H9 (cell line): ENCODE measurements around the gene RPL37A. TPM values are rescaled to one million over a fixed set of nuclear protein-coding genes. Genes with fewer than 3 reads are reported as not detected.

Source experiments
- DNase-seq: peaks from one replicate; pipeline ENCODE4 v3.0.0-alpha.2; 2017
- H2AFZ ChIP-seq: one replicate; pipeline ENCODE4 v1.6.1; 2013; ENCODE audit warnings: mild to moderate bottlenecking, low read length, control low read depth, moderate library complexity
- H2AK5ac ChIP-seq: 2 replicates; pipeline ENCODE4 v1.6.1; 2013; ENCODE audit warnings: low read length, control low read depth, mixed read lengths; ENCODE audit not compliant: insufficient read length
- H2BK120ac ChIP-seq: one replicate; pipeline ENCODE4 v1.6.1; 2013; ENCODE audit warnings: low read depth, mild to moderate bottlenecking, low read length, control low read depth, inconsistent platforms; ENCODE audit not compliant: poor library complexity, severe bottlenecking
- H2BK12ac ChIP-seq: 2 replicates; pipeline ENCODE4 v1.6.1; 2013; ENCODE audit warnings: low read length, control low read depth, mixed read lengths, low read depth; ENCODE audit not compliant: insufficient read length
- H2BK15ac ChIP-seq: 2 replicates; pipeline ENCODE4 v1.6.1; 2013; ENCODE audit warnings: low read depth, low read length, control low read depth
- H2BK20ac ChIP-seq: one replicate; pipeline ENCODE4 v1.6.1; 2013; ENCODE audit warnings: low read depth, mild to moderate bottlenecking, low read length, control low read depth, inconsistent platforms; ENCODE audit not compliant: poor library complexity, severe bottlenecking
- H2BK5ac ChIP-seq: 2 replicates; pipeline ENCODE4 v1.6.1; 2013; ENCODE audit warnings: low read length, control low read depth, mixed read lengths; ENCODE audit not compliant: insufficient read length
- H3K14ac ChIP-seq: 2 replicates; pipeline ENCODE4 v1.6.1; 2013; ENCODE audit warnings: low read length, control low read depth; ENCODE audit not compliant: insufficient read depth
- H3K18ac ChIP-seq: 2 replicates; pipeline ENCODE4 v1.6.1; 2013; ENCODE audit warnings: low read depth, mild to moderate bottlenecking, mixed read lengths, low read length, control low read depth; ENCODE audit not compliant: insufficient read length
- H3K23ac ChIP-seq: 2 replicates; pipeline ENCODE4 v1.6.1; 2013; ENCODE audit warnings: low read length, control low read depth, mixed read lengths, low read depth; ENCODE audit not compliant: insufficient read length
- H3K23me2 ChIP-seq: 2 replicates; pipeline ENCODE4 v1.6.1; 2013; ENCODE audit warnings: low read depth, mild to moderate bottlenecking, mixed read lengths, low read length, control low read depth; ENCODE audit not compliant: insufficient read length, poor library complexity, severe bottlenecking
- H3K27ac ChIP-seq: 2 replicates; pipeline ENCODE4 v1.5.1; 2013; ENCODE audit warnings: low read length, control low read depth, mixed read lengths, low read depth; ENCODE audit not compliant: insufficient read length
- H3K27me3 ChIP-seq: 2 replicates; pipeline ENCODE4 v1.6.1; 2013; ENCODE audit warnings: low read length, control low read depth, inconsistent platforms; ENCODE audit not compliant: insufficient read depth
- H3K4ac ChIP-seq: 2 replicates; pipeline ENCODE4 v1.6.1; 2013; ENCODE audit warnings: low read depth, mild to moderate bottlenecking, control low read depth, inconsistent platforms, low read length, moderate library complexity
- H3K4me1 ChIP-seq: 2 replicates; pipeline ENCODE4 v1.6.1; 2013; ENCODE audit warnings: low read length, control low read depth, inconsistent platforms; ENCODE audit not compliant: insufficient read depth
- H3K4me2 ChIP-seq: 2 replicates; pipeline ENCODE4 v1.6.1; 2013; ENCODE audit warnings: low read length, control low read depth, mixed read lengths; ENCODE audit not compliant: insufficient read length, insufficient read depth
- H3K56ac ChIP-seq: 2 replicates; pipeline ENCODE4 v1.6.1; 2013; ENCODE audit warnings: low read depth, mild to moderate bottlenecking, mixed read lengths, low read length, control low read depth; ENCODE audit not compliant: insufficient read length
- H3K79me1 ChIP-seq: 2 replicates; pipeline ENCODE4 v1.6.1; 2013; ENCODE audit warnings: low read depth, mild to moderate bottlenecking, moderate library complexity, low read length, control low read depth, inconsistent platforms; ENCODE audit not compliant: insufficient read depth, poor library complexity, severe bottlenecking
- H3K79me2 ChIP-seq: 2 replicates; pipeline ENCODE4 v1.6.1; 2013; ENCODE audit warnings: low read length, control low read depth, inconsistent platforms; ENCODE audit not compliant: insufficient read depth
- H3K9ac ChIP-seq: 2 replicates; pipeline ENCODE4 v1.6.1; 2013; ENCODE audit warnings: low read length, control low read depth, mixed read lengths; ENCODE audit not compliant: insufficient read length; ENCODE audit errors: extremely low read depth
- H3K9me3 ChIP-seq: one replicate; pipeline ENCODE4 v1.6.1; 2013; ENCODE audit warnings: low read depth, low read length, inconsistent platforms; ENCODE audit not compliant: control insufficient read depth
- H3T11ph ChIP-seq: one replicate; pipeline ENCODE4 v1.6.1; 2013; ENCODE audit warnings: mild to moderate bottlenecking, low read length, control low read depth, inconsistent platforms
- H4K20me1 ChIP-seq: one replicate; pipeline ENCODE4 v1.6.1; 2013; ENCODE audit not compliant: control insufficient read depth, insufficient read length, insufficient read depth
- H4K5ac ChIP-seq: 2 replicates; pipeline ENCODE4 v1.6.1; 2013; ENCODE audit warnings: low read depth, mild to moderate bottlenecking, mixed read lengths, low read length, control low read depth; ENCODE audit not compliant: insufficient read length
- H4K8ac ChIP-seq: replicated peaks from 2 replicates; pipeline ENCODE4 v1.6.1; 2013; ENCODE audit warnings: low read length, control low read depth, mixed read lengths, low read depth; ENCODE audit not compliant: insufficient read length
- H4K91ac ChIP-seq: 2 replicates; pipeline ENCODE4 v1.6.1; 2013; ENCODE audit warnings: low read depth, mild to moderate bottlenecking, moderate library complexity, mixed read lengths, low read length, control low read depth; ENCODE audit not compliant: insufficient read length
- H3K27ac Mint-ChIP-seq, 3 experiments: 2 replicates in 2 of 3; 3 replicates in 1 of 3; pipeline ENCODE4 v1.8.0; 2020 to 2021; ENCODE audit warnings: mixed read lengths in 3 of 3, mild to moderate bottlenecking in 1 of 3, moderate library complexity in 1 of 3
- H3K27me3 Mint-ChIP-seq: 2 replicates; pipeline ENCODE4 v1.8.0; 2021; ENCODE audit warnings: low read depth, mild to moderate bottlenecking, moderate library complexity, mixed read lengths
- H3K36me3 Mint-ChIP-seq, 3 experiments: 2 replicates in 2 of 3; 3 replicates in 1 of 3; pipeline ENCODE4 v1.8.0; 2020 to 2021; ENCODE audit warnings: low read depth in 3 of 3, mixed read lengths in 3 of 3; ENCODE audit not compliant: insufficient read depth in 1 of 3
- H3K4me1 Mint-ChIP-seq, 2 experiments: 2 replicates each; pipeline ENCODE4 v1.8.0; 2020; ENCODE audit warnings: mixed read lengths in 2 of 2
- H3K4me3 Mint-ChIP-seq, 2 experiments: 2 replicates in 1 of 2; 3 replicates in 1 of 2; pipeline ENCODE4 v1.8.0; 2020 to 2021; ENCODE audit warnings: mild to moderate bottlenecking in 2 of 2, mixed read lengths in 2 of 2, moderate library complexity in 1 of 2
- H3K9me3 Mint-ChIP-seq, 2 experiments: 2 replicates in 1 of 2; 3 replicates in 1 of 2; pipeline ENCODE4 v1.8.0; 2020; ENCODE audit warnings: mild to moderate bottlenecking in 2 of 2, mixed read lengths in 2 of 2, moderate library complexity in 1 of 2
- WGBS: extraction: QIAGEN DNeasy Blood & Tissue Kit; methylation state at CpG from one replicate; pipeline ENCODE4 v1.1.7; 2013; ENCODE audit warnings: missing lambda C conversion rate, low lambda C conversion rate, mixed read lengths; ENCODE audit not compliant: insufficient read length; ENCODE audit errors: extremely low coverage; 5-methylcytosine and 5-hydroxymethylcytosine counted together
- total RNA-seq: library from RNA; stranded (reverse); gene quantifications from 2 replicates; pipeline ENCODE4 v1.2.1, GENCODE V29; 2021
- TF ChIP-seq, protein P1 (sequence below): fragments of 200-600 bp; sonication (generic); conservative IDR thresholded peaks from 3 replicates; pipeline ENCODE4 v1.8.0; 2021; ENCODE audit warnings: antibody characterized with exemption, mild to moderate bottlenecking

RPL37A gene
- total RNA-seq, 1 experiment from 2014 or later: 3,769 TPM

DNA sequence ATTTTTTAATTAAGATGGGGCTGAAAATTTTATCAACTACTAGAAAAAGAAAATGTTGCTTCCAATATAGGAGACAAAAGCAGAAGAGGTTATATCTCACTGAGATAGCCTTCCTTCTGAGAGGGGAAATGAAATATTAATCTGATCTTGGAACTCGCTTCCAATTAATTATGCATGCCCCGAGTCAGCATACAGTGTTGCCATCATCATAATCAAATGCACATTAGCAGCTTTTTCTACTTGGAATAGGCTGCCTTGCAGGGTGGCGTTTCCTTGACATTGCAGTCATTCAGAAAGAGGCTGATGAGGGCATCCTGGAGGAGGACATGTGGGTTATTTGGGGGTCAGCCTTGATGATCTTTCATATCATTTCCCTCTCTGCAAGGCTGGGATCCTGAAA, 18.4 kb upstream of the RPL37A start:
- no peak overlapping the region for H3K27ac ChIP-seq
- H2BK15ac ChIP-seq: no peak overlapping the region
- no peaks in the 10 kb centered on the region for H3K27me3 Mint-ChIP-seq
- H4K91ac ChIP-seq: no peak overlapping the region
- H4K5ac ChIP-seq: no peak overlapping the region
- no peaks in the 10 kb centered on the region for H3K79me1 ChIP-seq
- H3K4ac ChIP-seq: no peak overlapping the region
- H3K4me2 ChIP-seq: no peak overlapping the region
- no peak overlapping the region for H2BK12ac ChIP-seq
- H4K8ac ChIP-seq: no peak overlapping the region
- H2AK5ac ChIP-seq: no peak overlapping the region
- TF ChIP-seq, protein P1, sequence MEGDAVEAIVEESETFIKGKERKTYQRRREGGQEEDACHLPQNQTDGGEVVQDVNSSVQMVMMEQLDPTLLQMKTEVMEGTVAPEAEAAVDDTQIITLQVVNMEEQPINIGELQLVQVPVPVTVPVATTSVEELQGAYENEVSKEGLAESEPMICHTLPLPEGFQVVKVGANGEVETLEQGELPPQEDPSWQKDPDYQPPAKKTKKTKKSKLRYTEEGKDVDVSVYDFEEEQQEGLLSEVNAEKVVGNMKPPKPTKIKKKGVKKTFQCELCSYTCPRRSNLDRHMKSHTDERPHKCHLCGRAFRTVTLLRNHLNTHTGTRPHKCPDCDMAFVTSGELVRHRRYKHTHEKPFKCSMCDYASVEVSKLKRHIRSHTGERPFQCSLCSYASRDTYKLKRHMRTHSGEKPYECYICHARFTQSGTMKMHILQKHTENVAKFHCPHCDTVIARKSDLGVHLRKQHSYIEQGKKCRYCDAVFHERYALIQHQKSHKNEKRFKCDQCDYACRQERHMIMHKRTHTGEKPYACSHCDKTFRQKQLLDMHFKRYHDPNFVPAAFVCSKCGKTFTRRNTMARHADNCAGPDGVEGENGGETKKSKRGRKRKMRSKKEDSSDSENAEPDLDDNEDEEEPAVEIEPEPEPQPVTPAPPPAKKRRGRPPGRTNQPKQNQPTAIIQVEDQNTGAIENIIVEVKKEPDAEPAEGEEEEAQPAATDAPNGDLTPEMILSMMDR: no peak
- no peaks in the 10 kb centered on the region for H3K23me2 ChIP-seq
- no peak overlapping the region for H3T11ph ChIP-seq
- no peaks in the 10 kb centered on the region for H4K20me1 ChIP-seq
- DNase-seq: no peak
- H3K27ac Mint-ChIP-seq: no peak overlapping the region
- H3K23ac ChIP-seq: no peak overlapping the region
- H3K9me3 ChIP-seq: no peaks in the 10 kb centered on the region
- H2BK5ac ChIP-seq: no peak overlapping the region
- H3K79me2 ChIP-seq: no peaks in the 10 kb centered on the region
- H3K18ac ChIP-seq: no peak overlapping the region
- no peak overlapping the region for H2BK120ac ChIP-seq
- H3K4me1 ChIP-seq: 0 out of 2 replicates have a peak, but pooled peaks cover 4% of the 10 kb centered on the region
- no peak overlapping the region for H3K9ac ChIP-seq
- no peak overlapping the region for H3K4me3 Mint-ChIP-seq
- H3K36me3 Mint-ChIP-seq: peaks cover 0 to 24% (median 16%) of the 10 kb centered on the region in 3 experiments; a peak in 5 of 7 replicates
- H2AFZ ChIP-seq: no peak overlapping the region
- no peak overlapping the region for H3K56ac ChIP-seq
- H3K4me1 Mint-ChIP-seq: peaks cover 5 to 6% of the 10 kb centered on the region in 2 experiments; a peak in 3 of 4 replicates
- no peaks in the 10 kb centered on the region for H3K9me3 Mint-ChIP-seq
- no CpG with 5 or more reads among the region's 3 CpGs for WGBS
- no peak overlapping the region for H3K14ac ChIP-seq
- H2BK20ac ChIP-seq: no peak overlapping the region
- no peaks in the 10 kb centered on the region for H3K27me3 ChIP-seq
